IMR-90 (cell line): Measurements from ENCODE around the gene RUNDC1.

Experiments
- BHLHE40 ChIP-seq: fragments of 150-350 bp; IDR thresholded peaks from 2 replicates; pipeline ENCODE4 v1.6.1; 2016; ENCODE audit warnings: mild to moderate bottlenecking, low read depth, low read length
- CEBPB ChIP-seq: IDR thresholded peaks from 2 replicates; pipeline ENCODE4 v1.6.1; 2012; ENCODE audit warnings: low read depth, low read length, improper control_type of control experiment
- CTCF ChIP-seq: conservative IDR thresholded peaks from 2 replicates; pipeline ENCODE4 v1.5.1; 2012; ENCODE audit warnings: mild to moderate bottlenecking, low read depth, low read length, improper control_type of control experiment
- FOS ChIP-seq: fragments of 150-350 bp; IDR thresholded peaks from 2 replicates; pipeline ENCODE4 v1.6.1; 2016; ENCODE audit warnings: low read depth, low read length
- MAFK ChIP-seq: IDR thresholded peaks from 2 replicates; pipeline ENCODE4 v1.6.1; 2012; ENCODE audit warnings: low read depth, low read length, improper control_type of control experiment
- MAZ ChIP-seq: IDR thresholded peaks from 2 replicates; pipeline ENCODE4 v1.6.1; 2012; ENCODE audit warnings: low read depth, mild to moderate bottlenecking, low read length, improper control_type of control experiment, moderate library complexity, borderline replicate concordance
- MXI1 ChIP-seq: IDR thresholded peaks from 2 replicates; pipeline ENCODE4 v1.6.1; 2012; ENCODE audit warnings: low read depth, mild to moderate bottlenecking, low read length, moderate library complexity, borderline replicate concordance
- POLR2A ChIP-seq: IDR thresholded peaks from 2 replicates; pipeline ENCODE4 v1.6.1; 2012; ENCODE audit warnings: mild to moderate bottlenecking, low read depth, low read length
- RAD21 ChIP-seq: IDR thresholded peaks from 2 replicates; pipeline ENCODE4 v1.6.1; 2012; ENCODE audit warnings: low read length, improper control_type of control experiment
- RCOR1 ChIP-seq: IDR thresholded peaks from 2 replicates; pipeline ENCODE4 v1.6.1; 2012; ENCODE audit warnings: mild to moderate bottlenecking, low read length, improper control_type of control experiment; ENCODE audit not compliant: insufficient replicate concordance
- RFX5 ChIP-seq: IDR thresholded peaks from 2 replicates; pipeline ENCODE4 v1.8.0; 2012; ENCODE audit warnings: low read depth, mild to moderate bottlenecking, low read length, moderate library complexity
- SMC3 ChIP-seq: fragments of 150-350 bp; IDR thresholded peaks from 2 replicates; pipeline ENCODE4 v1.6.1; 2016; ENCODE audit warnings: low read depth, mild to moderate bottlenecking, antibody characterized with exemption, low read length, moderate library complexity
- USF2 ChIP-seq: fragments of 150-350 bp; IDR thresholded peaks from 2 replicates; pipeline ENCODE4 v1.6.1; 2017; ENCODE audit warnings: mild to moderate bottlenecking, antibody characterized with exemption, low read length, low read depth
- TF ChIP-seq, protein P1 (sequence below): fragments of 150-350 bp; IDR thresholded peaks from 2 replicates; pipeline ENCODE4 v1.6.1; 2016; ENCODE audit warnings: low read depth, mild to moderate bottlenecking, low read length, moderate library complexity, borderline replicate concordance

DNA sequence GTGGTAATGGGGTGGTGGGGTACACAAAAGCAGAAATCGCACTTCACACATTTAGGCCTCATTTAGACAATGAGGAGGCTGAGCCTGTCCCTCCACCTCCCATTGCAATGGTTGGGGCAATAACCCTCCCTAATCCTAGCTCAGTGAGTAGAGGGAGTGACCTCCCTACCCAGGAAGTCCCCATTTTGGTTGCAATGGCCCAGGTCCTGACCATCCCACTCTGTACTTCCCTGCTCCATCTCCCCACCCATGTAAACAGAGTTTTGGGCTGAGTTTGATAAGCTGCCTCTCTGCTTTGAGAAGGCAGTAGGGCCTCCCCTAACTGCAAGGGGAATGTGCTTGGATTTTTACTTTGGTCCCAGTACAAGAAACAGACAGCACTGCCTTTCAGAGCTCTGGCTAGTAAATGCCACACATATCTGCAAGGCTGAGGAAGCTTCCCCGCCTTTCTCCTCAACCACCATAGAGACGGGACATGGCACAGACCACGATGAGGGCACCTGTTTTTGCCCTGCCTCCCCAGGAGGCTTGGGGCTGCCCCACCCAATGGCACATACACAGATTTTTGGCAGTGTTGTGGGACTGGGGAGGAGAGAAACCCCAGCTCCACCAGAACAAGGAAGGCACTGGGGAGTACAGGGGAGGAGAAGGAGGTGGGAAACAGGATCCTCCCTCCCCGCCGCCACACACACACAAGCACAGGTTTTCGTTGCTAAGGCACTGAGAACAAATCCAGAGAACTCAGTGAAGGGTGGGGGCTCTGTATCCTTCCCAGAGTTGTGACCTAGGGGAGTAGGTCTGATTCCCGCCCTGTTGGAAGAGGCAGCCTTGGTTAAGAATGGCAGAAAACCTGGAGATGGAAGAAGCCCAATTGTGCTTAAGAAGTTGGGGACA is 34.5 kb downstream of the RUNDC1 start:
- TF ChIP-seq CTCF: no peak
- no peak for TF ChIP-seq MAFK
- no peak for TF ChIP-seq POLR2A
- TF ChIP-seq RAD21: no peak
- no peak for TF ChIP-seq CEBPB
- TF ChIP-seq MXI1: no peak
- TF ChIP-seq FOS: no peak
- TF ChIP-seq RCOR1: no peak
- no peak for TF ChIP-seq BHLHE40
- TF ChIP-seq SMC3: no peak
- no peak for TF ChIP-seq RFX5
- TF ChIP-seq USF2: no peak
- TF ChIP-seq, protein P1, sequence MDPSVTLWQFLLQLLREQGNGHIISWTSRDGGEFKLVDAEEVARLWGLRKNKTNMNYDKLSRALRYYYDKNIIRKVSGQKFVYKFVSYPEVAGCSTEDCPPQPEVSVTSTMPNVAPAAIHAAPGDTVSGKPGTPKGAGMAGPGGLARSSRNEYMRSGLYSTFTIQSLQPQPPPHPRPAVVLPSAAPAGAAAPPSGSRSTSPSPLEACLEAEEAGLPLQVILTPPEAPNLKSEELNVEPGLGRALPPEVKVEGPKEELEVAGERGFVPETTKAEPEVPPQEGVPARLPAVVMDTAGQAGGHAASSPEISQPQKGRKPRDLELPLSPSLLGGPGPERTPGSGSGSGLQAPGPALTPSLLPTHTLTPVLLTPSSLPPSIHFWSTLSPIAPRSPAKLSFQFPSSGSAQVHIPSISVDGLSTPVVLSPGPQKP: no peak
- TF ChIP-seq MAZ: no peak
